T47D (cell line): ENCODE measurements around the gene PRKN.

Experiments
- DNase-seq, 2 experiments: peaks; one replicate each; pipeline versions ENCODE4 v3.0.0 to v3.0.0-alpha.2; 2011 to 2012; ENCODE audit warnings: low read depth in 1 of 2, low spot score in 1 of 2
- JUND ChIP-seq: IDR thresholded peaks from 2 replicates; pipeline ENCODE4 v1.6.1; 2012; ENCODE audit warnings: low read depth
- in situ Hi-C: cut with HindIII; loops from 2 replicates; pipeline ENCODE4 v1.10.0; 2016; ENCODE audit warnings: low sequenced_read_pairs, low pct_unique_long_range_greater_than_20kb

PRKN gene

GRCh38 chr6:162640756-162641155, 86.8 kb downstream of the PRKN start:
- no peak for TF ChIP-seq JUND
- in situ Hi-C loops = no loop called here
- no peak for DNase-seq

GRCh38 chr6:162639951-162640350, 87.6 kb downstream of the PRKN start:
- DNase-seq = no peak
- in situ Hi-C loops = no loop called here
- TF ChIP-seq JUND = no peak

GRCh38 chr6:162638931-162639574, 88.5 kb downstream of the PRKN start:
- in situ Hi-C loops = no loop called here
- no peak for TF ChIP-seq JUND
- DNase-seq = no peak

- in situ Hi-C loops = no loop called here
- no peak for TF ChIP-seq JUND
- no peak for DNase-seq
Measured at GRCh38 chr6:162637317-162637716, 90.2 kb downstream of the PRKN start.

- in situ Hi-C loops = no loop called here
- no peak for TF ChIP-seq JUND
- no peak for DNase-seq
Measured at GRCh38 chr6:162636167-162636566, 91.4 kb downstream of the PRKN start.

- no peak for DNase-seq
- no peak for TF ChIP-seq JUND
- in situ Hi-C loops = no loop called here
Measured at GRCh38 chr6:162631546-162631945, 96.0 kb downstream of the PRKN start.

GRCh38 chr6:162630069-162630468, 97.5 kb downstream of the PRKN start:
- TF ChIP-seq JUND = no peak
- no peak for DNase-seq
- in situ Hi-C loops = no loop called here

GRCh38 chr6:162627825-162628224, 99.7 kb downstream of the PRKN start:
- TF ChIP-seq JUND = no peak
- no peak for DNase-seq
- in situ Hi-C loops = no loop called here

GRCh38 chr6:162627362-162627761, 100.2 kb downstream of the PRKN start:
- DNase-seq = no peak
- TF ChIP-seq JUND = no peak
- in situ Hi-C loops = no loop called here

GRCh38 chr6:162626869-162627268, 100.7 kb downstream of the PRKN start:
- in situ Hi-C loops = no loop called here
- TF ChIP-seq JUND = no peak
- no peak for DNase-seq

GRCh38 chr6:162625846-162626540, 101.6 kb downstream of the PRKN start:
- no peak for DNase-seq
- no peak for TF ChIP-seq JUND
- in situ Hi-C loops = no loop called here

GRCh38 chr6:162622572-162622971, 105.0 kb downstream of the PRKN start:
- no peak for TF ChIP-seq JUND
- in situ Hi-C loops = no loop called here
- no peak for DNase-seq

GRCh38 chr6:162621246-162621645, 106.3 kb downstream of the PRKN start:
- in situ Hi-C loops = no loop called here
- TF ChIP-seq JUND = no peak
- DNase-seq = no peak

- in situ Hi-C loops = no loop called here
- DNase-seq = no peak
- no peak for TF ChIP-seq JUND
Measured at GRCh38 chr6:162620073-162620472, 107.5 kb downstream of the PRKN start.
